ENCODE results near the gene ASMTL.

ASMTL gene

GRCh38 chrX:1444561-1445500 is 7.9 kb downstream of the ASMTL start:
- Histone ChIP-seq H3K9me3 (ENCODE audit: control insufficient read depth, low read length) (peaks cover 13% of the 10 kb centered on the region), H3K27ac (ENCODE audit: low read depth, low read length, severe bottlenecking) (no peak overlapping the region), H3K36me3 (ENCODE audit: control insufficient read depth, insufficient read depth, low read length) (peaks cover 49% of the 10 kb centered on the region), H3K4me1 (ENCODE audit: control insufficient read depth, insufficient read depth, low read length, poor library complexity, severe bottlenecking) (no peaks in the 10 kb centered on the region), H3K4me3 (ENCODE audit: extremely low read depth, insufficient read depth, low read length, poor library complexity, severe bottlenecking) (no peak overlapping the region)
- 95 to 99% methylated on average over 12 to 17 of the region's 19 CpGs for WGBS, 2 experiments (ENCODE audit: insufficient coverage in 2 of 2)

GRCh38 chrX:1443496-1444075 is 9.1 kb downstream of the ASMTL start:
- 87 to 92% methylated on average over 22 to 26 of the region's 26 CpGs for WGBS, 2 experiments (ENCODE audit: insufficient coverage in 2 of 2)
- peaks cover 54% of the 10 kb centered on the region for H3K36me3 ChIP-seq (ENCODE audit: control insufficient read depth, insufficient read depth, low read length)
- H3K27ac ChIP-seq (ENCODE audit: low read depth, low read length, severe bottlenecking) = no peak overlapping the region
- no peaks in the 10 kb centered on the region for H3K4me1 ChIP-seq (ENCODE audit: control insufficient read depth, insufficient read depth, low read length, poor library complexity, severe bottlenecking)
- H3K9me3 ChIP-seq (ENCODE audit: control insufficient read depth, low read length) = peaks cover 8% of the 10 kb centered on the region
- no peak overlapping the region for H3K4me3 ChIP-seq (ENCODE audit: extremely low read depth, insufficient read depth, low read length, poor library complexity, severe bottlenecking)

GRCh38 chrX:1442724-1443367 is 9.9 kb downstream of the ASMTL start:
- no peak overlapping the region for H3K4me3 ChIP-seq (ENCODE audit: extremely low read depth, insufficient read depth, low read length, poor library complexity, severe bottlenecking)
- 87 to 89% methylated on average over 28 to 34 of the region's 38 CpGs for WGBS, 2 experiments (ENCODE audit: insufficient coverage in 2 of 2)
- H3K27ac ChIP-seq (ENCODE audit: low read depth, low read length, severe bottlenecking) = no peak overlapping the region
- peaks cover 55% of the 10 kb centered on the region for H3K36me3 ChIP-seq (ENCODE audit: control insufficient read depth, insufficient read depth, low read length)
- peaks cover 8% of the 10 kb centered on the region for H3K9me3 ChIP-seq (ENCODE audit: control insufficient read depth, low read length)
- H3K4me1 ChIP-seq (ENCODE audit: control insufficient read depth, insufficient read depth, low read length, poor library complexity, severe bottlenecking) = no peaks in the 10 kb centered on the region

GRCh38 chrX:1442016-1442665 is 10.6 kb downstream of the ASMTL start:
- H3K4me3 ChIP-seq (ENCODE audit: extremely low read depth, insufficient read depth, low read length, poor library complexity, severe bottlenecking) = no peak overlapping the region
- H3K4me1 ChIP-seq (ENCODE audit: control insufficient read depth, insufficient read depth, low read length, poor library complexity, severe bottlenecking) = no peaks in the 10 kb centered on the region
- no peak overlapping the region for H3K27ac ChIP-seq (ENCODE audit: low read depth, low read length, severe bottlenecking)
- H3K36me3 ChIP-seq (ENCODE audit: control insufficient read depth, insufficient read depth, low read length) = peaks cover 61% of the 10 kb centered on the region
- 95 to 99% methylated on average over 16 to 17 of the region's 18 CpGs for WGBS, 2 experiments (ENCODE audit: insufficient coverage in 2 of 2)
- H3K9me3 ChIP-seq (ENCODE audit: control insufficient read depth, low read length) = peaks cover 8% of the 10 kb centered on the region

- peaks cover 73% of the 10 kb centered on the region for H3K36me3 ChIP-seq (ENCODE audit: control insufficient read depth, insufficient read depth, low read length)
- no CpG with 5 or more reads among the region's 6 CpGs for WGBS, 2 experiments (ENCODE audit: insufficient coverage in 2 of 2)
Observed at GRCh38 chrX:1440506-1440905, 12.2 kb downstream of the ASMTL start.

GRCh38 chrX:1435241-1435895 is 17.3 kb downstream of the ASMTL start:
- no peak overlapping the region for H3K4me3 ChIP-seq (ENCODE audit: extremely low read depth, insufficient read depth, low read length, poor library complexity, severe bottlenecking)
- H3K4me1 ChIP-seq (ENCODE audit: control insufficient read depth, insufficient read depth, low read length, poor library complexity, severe bottlenecking) = no peaks in the 10 kb centered on the region
- peaks cover 67% of the 10 kb centered on the region for H3K36me3 ChIP-seq (ENCODE audit: control insufficient read depth, insufficient read depth, low read length)
- no peaks in the 10 kb centered on the region for H3K9me3 ChIP-seq (ENCODE audit: control insufficient read depth, low read length)
- no peak overlapping the region for H3K27ac ChIP-seq (ENCODE audit: low read depth, low read length, severe bottlenecking)
- 94 to 96% methylated on average over 15 to 19 of the region's 20 CpGs for WGBS, 2 experiments (ENCODE audit: insufficient coverage in 2 of 2)

More at GRCh38 chrX:1440506-1440905, 12.2 kb downstream of the ASMTL start:
- no peak overlapping the region for H3K4me3 ChIP-seq (ENCODE audit: extremely low read depth, insufficient read depth, low read length, poor library complexity, severe bottlenecking)
- peaks cover 8% of the 10 kb centered on the region for H3K9me3 ChIP-seq (ENCODE audit: control insufficient read depth, low read length)
- no peaks in the 10 kb centered on the region for H3K4me1 ChIP-seq (ENCODE audit: control insufficient read depth, insufficient read depth, low read length, poor library complexity, severe bottlenecking)
- no peak overlapping the region for H3K27ac ChIP-seq (ENCODE audit: low read depth, low read length, severe bottlenecking)

GRCh38 chrX:1434871-1435240 is 17.9 kb downstream of the ASMTL start:
- Histone ChIP-seq H3K9me3 (ENCODE audit: control insufficient read depth, low read length) (no peaks in the 10 kb centered on the region), H3K4me3 (ENCODE audit: extremely low read depth, insufficient read depth, low read length, poor library complexity, severe bottlenecking) (no peak overlapping the region), H3K27ac (ENCODE audit: low read depth, low read length, severe bottlenecking) (no peak overlapping the region), H3K36me3 (ENCODE audit: control insufficient read depth, insufficient read depth, low read length) (peaks cover 70% of the 10 kb centered on the region), H3K4me1 (ENCODE audit: control insufficient read depth, insufficient read depth, low read length, poor library complexity, severe bottlenecking) (no peaks in the 10 kb centered on the region)
- 96 to 98% methylated on average over 15 to 22 of the region's 22 CpGs for WGBS, 2 experiments (ENCODE audit: insufficient coverage in 2 of 2)

- Histone ChIP-seq H3K4me1 (ENCODE audit: control insufficient read depth, insufficient read depth, low read length, poor library complexity, severe bottlenecking) (no peaks in the 10 kb centered on the region), H3K36me3 (ENCODE audit: control insufficient read depth, insufficient read depth, low read length) (peaks cover 68% of the 10 kb centered on the region), H3K27ac (ENCODE audit: low read depth, low read length, severe bottlenecking) (no peak overlapping the region), H3K4me3 (ENCODE audit: extremely low read depth, insufficient read depth, low read length, poor library complexity, severe bottlenecking) (no peak overlapping the region), H3K9me3 (ENCODE audit: control insufficient read depth, low read length) (no peaks in the 10 kb centered on the region)
- 94 to 99% methylated on average over 12 to 13 of the region's 19 CpGs for WGBS, 2 experiments (ENCODE audit: insufficient coverage in 2 of 2)
Observed at GRCh38 chrX:1433646-1434357, 18.9 kb downstream of the ASMTL start.

- Histone ChIP-seq H3K27ac (ENCODE audit: low read depth, low read length, severe bottlenecking) (no peak overlapping the region), H3K4me3 (ENCODE audit: extremely low read depth, insufficient read depth, low read length, poor library complexity, severe bottlenecking) (no peak overlapping the region), H3K36me3 (ENCODE audit: control insufficient read depth, insufficient read depth, low read length) (peaks cover 60% of the 10 kb centered on the region), H3K9me3 (ENCODE audit: control insufficient read depth, low read length) (no peaks in the 10 kb centered on the region), H3K4me1 (ENCODE audit: control insufficient read depth, insufficient read depth, low read length, poor library complexity, severe bottlenecking) (no peaks in the 10 kb centered on the region)
- WGBS, 2 experiments (ENCODE audit: insufficient coverage in 2 of 2) = 99 to 100% methylated on average over 5 to 8 of the region's 10 CpGs
Observed at GRCh38 chrX:1430451-1430850, 22.3 kb downstream of the ASMTL start.
